Stimulated activated naive B cell treated with anti-CD40 and anti-IgM and Interleukin-4, amounts not matched to agents 10 μg/mL and 1 μg/mL and 100 μg/mL, for 72 hours (primary cell): Measurements from ENCODE around the gene TNXB.
"Not testable (repeated sequence)": the region's sequence is repeated elsewhere in the genome, so short reads cannot be mapped to it uniquely, and the experiment has no call there.

ENCODE experiments used
- ATAC-seq, 2 donors: fragments of 150-1000 bp; cut with Tn5 transposase; replicated peaks; 2 replicates each; pipeline ENCODE4 v1.10.0; 2021; ENCODE audit warnings: moderate library complexity in 1 of 2
- DNase-seq: peaks from one replicate; pipeline ENCODE4 v3.0.0; 2021
- H3K27ac Mint-ChIP-seq: one replicate; pipeline ENCODE4 v1.8.0; 2022; ENCODE audit warnings: mild to moderate bottlenecking, mixed read lengths
- H3K27me3 Mint-ChIP-seq, 2 donors: one replicate each; pipeline ENCODE4 v1.8.0; 2022; ENCODE audit warnings: mixed read lengths in 2 of 2
- H3K36me3 Mint-ChIP-seq, 2 donors: one replicate each; pipeline ENCODE4 v1.8.0; 2022; ENCODE audit warnings: mixed read lengths in 2 of 2, mild to moderate bottlenecking in 1 of 2
- H3K4me1 Mint-ChIP-seq, 2 donors: one replicate each; pipeline ENCODE4 v1.8.0; 2022; ENCODE audit warnings: mixed read lengths in 2 of 2, mild to moderate bottlenecking in 1 of 2
- H3K4me3 Mint-ChIP-seq, 2 donors: one replicate each; pipeline ENCODE4 v1.8.0; 2022; ENCODE audit warnings: mild to moderate bottlenecking in 2 of 2, mixed read lengths in 2 of 2, moderate library complexity in 1 of 2
- H3K9me3 Mint-ChIP-seq, 2 donors: one replicate each; pipeline ENCODE4 v1.8.0; 2022; ENCODE audit warnings: mixed read lengths in 2 of 2, mild to moderate bottlenecking in 1 of 2

TNXB gene

GRCh38 chr6:32002546-32003268 lies 106.4 kb downstream of the TNXB start:
- not testable (repeated sequence) for DNase-seq, ATAC-seq

DNA sequence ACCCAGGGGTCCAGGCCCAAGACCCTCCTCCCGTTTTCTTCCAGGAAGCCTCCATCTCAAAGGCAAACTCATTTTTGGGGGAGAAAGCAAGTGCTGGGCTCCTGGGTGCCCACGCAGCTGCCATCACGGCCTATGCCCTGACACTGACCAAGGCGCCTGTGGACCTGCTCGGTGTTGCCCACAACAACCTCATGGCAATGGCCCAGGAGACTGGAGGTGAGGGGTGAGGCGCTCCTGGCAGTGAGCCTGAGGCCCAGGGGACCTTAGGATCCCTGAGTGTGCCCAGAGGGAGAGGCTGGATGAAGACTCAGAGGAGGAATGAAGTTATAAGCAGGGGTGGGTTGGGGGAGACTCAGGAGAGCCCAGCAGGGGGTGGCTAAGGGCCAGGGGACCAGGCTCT lies 112.8 kb downstream of the TNXB start:
- not testable (repeated sequence) for DNase-seq, H3K4me3 Mint-ChIP-seq, H3K36me3 Mint-ChIP-seq, H3K9me3 Mint-ChIP-seq, H3K4me1 Mint-ChIP-seq, ATAC-seq, H3K27me3 Mint-ChIP-seq, H3K27ac Mint-ChIP-seq

More at GRCh38 chr6:32002546-32003268, 106.4 kb downstream of the TNXB start:
- H3K27me3 Mint-ChIP-seq, H3K27ac Mint-ChIP-seq, H3K4me3 Mint-ChIP-seq, H3K9me3 Mint-ChIP-seq, H3K36me3 Mint-ChIP-seq, H3K4me1 Mint-ChIP-seq: not testable (repeated sequence)

GRCh38 chr6:31994421-31994820 lies 114.7 kb downstream of the TNXB start:
- not testable (repeated sequence) for H3K4me1 Mint-ChIP-seq, H3K36me3 Mint-ChIP-seq, H3K9me3 Mint-ChIP-seq

More at GRCh38 chr6:31994421-31994820, 114.7 kb downstream of the TNXB start:
- H3K27me3 Mint-ChIP-seq, H3K4me3 Mint-ChIP-seq, DNase-seq, ATAC-seq, H3K27ac Mint-ChIP-seq: not testable (repeated sequence)
